Suprapubic skin (tissue), 4 donors: ENCODE results near the gene TMEM243.
"Not testable (repeated sequence)": the region's sequence is repeated elsewhere in the genome, so short reads cannot be mapped to it uniquely, and the experiment has no call there.

Experiments used
- CTCF ChIP-seq, 2 donors: fragments of 200-600 bp in 1 of 2; fragments of 450-650 bp in 1 of 2; sonication (generic) in 1 of 2; IDR thresholded peaks; one replicate each; pipeline ENCODE4 v1.5.1; 2016 to 2019; ENCODE audit warnings: antibody characterized with exemption in 2 of 2, mild to moderate bottlenecking in 1 of 2, moderate library complexity in 1 of 2
- POLR2A ChIP-seq, 2 donors: fragments of 450-650 bp; IDR thresholded peaks; one replicate each; pipeline ENCODE4 v1.6.1; 2017; ENCODE audit warnings: antibody characterized with exemption in 2 of 2, mild to moderate bottlenecking in 2 of 2, moderate library complexity in 2 of 2
- POLR2AphosphoS5 ChIP-seq, 3 donors: sonication (generic); formaldehyde crosslinking; IDR thresholded peaks; one replicate each; pipeline ENCODE4 v1.6.1; 2017; ENCODE audit warnings: antibody characterized with exemption in 3 of 3

- TF ChIP-seq POLR2AphosphoS5, CTCF, POLR2A (IDR thresholded peaks at IDR 0.05): not testable (repeated sequence)
These were observed 15.6 kb downstream of the TMEM243 start for GRCh38 chr7:87203929-87204328.
